Measurements from ENCODE around the gene CCDC88B. TPM values are rescaled to one million over a fixed set of nuclear protein-coding genes. Genes with fewer than 3 reads are reported as not detected.
A peak's percentile ranks its signal among the peaks of the same experiment; 100 is the strongest.

CCDC88B gene
- total RNA-seq, 1 experiment from 2014 or later: 7.6 TPM

DNA sequence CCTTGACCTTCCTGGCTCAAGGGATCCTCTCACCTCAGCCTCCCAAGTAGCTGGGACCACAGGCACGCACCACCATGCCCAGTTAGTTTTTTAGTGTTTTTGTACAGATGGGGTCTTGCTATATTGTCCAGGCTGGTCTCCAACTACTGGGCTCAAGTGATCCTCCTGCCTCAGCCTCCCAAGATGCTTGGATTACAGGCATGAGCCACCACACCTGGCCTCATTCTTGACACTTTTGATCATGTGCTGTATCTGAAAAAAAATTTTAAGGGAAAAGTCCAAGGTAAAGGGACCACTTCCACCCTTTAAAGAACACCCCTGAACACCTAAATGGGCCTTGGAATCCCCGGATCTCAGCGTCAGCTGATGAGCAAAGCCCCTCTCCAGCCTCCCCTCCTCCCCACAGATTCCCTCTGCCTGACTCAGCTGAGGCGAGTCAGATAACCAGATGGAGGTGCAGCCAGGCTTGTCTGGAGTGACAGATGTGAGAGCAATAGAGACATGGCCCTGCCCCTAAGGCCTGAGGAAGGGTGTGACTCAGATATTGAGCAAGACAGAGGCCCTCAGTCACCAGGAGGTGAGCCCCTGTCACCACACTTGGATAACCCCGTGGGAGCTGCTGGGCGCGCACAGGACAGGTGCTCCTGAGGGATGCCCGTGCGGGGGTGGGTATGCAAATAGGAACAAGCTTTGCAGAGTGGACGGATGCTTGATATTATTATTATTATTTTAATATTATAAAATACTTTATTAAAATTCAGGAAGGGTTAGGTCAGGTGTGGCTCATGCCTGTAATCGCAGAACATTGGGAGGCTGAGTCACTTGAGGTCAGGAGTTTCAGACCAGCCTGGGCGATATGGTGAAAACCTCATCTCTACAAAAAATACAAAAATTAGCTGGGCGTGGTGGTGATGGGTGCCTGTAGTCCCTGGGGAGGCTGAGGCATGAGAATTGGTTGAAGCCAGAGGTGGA is 5.0 kb upstream of the CCDC88B start:
- BruUV-seq (replicated peaks): no TSS peak
- peaks cover 8% of the 10 kb centered on the region for H3K36me3 Mint-ChIP-seq (ENCODE audit: insufficient read depth, unreplicated experiment)
- H3K4me1 Mint-ChIP-seq (ENCODE audit: low read depth, unreplicated experiment): peaks cover 24% of the 10 kb centered on the region
- intact Hi-C loops (cut with micrococcal nuclease; ENCODE audit: unreplicated experiment): no loop called here
- peak; percentile 87 for DNase-seq
- no peaks in the 10 kb centered on the region for H3K9me3 Mint-ChIP-seq (ENCODE audit: low read depth, unreplicated experiment)
- CTCF ChIA-PET: interaction anchor here (1.3 to 1.5 kb wide), 2 partner anchors 17 to 20 kb away, joined by 7 to 17 read pairs; partner anchors contain the start of genes PRDX5 and TRMT112
- peak overlapping the region; percentile 7 for H3K4me3 Mint-ChIP-seq (ENCODE audit: low read depth, unreplicated experiment)
- H3K27me3 Mint-ChIP-seq (ENCODE audit: unreplicated experiment): no peaks in the 10 kb centered on the region
- peak overlapping the region; percentile 57 for H3K27ac Mint-ChIP-seq (ENCODE audit: unreplicated experiment)
- TF ChIP-seq, protein P1, sequence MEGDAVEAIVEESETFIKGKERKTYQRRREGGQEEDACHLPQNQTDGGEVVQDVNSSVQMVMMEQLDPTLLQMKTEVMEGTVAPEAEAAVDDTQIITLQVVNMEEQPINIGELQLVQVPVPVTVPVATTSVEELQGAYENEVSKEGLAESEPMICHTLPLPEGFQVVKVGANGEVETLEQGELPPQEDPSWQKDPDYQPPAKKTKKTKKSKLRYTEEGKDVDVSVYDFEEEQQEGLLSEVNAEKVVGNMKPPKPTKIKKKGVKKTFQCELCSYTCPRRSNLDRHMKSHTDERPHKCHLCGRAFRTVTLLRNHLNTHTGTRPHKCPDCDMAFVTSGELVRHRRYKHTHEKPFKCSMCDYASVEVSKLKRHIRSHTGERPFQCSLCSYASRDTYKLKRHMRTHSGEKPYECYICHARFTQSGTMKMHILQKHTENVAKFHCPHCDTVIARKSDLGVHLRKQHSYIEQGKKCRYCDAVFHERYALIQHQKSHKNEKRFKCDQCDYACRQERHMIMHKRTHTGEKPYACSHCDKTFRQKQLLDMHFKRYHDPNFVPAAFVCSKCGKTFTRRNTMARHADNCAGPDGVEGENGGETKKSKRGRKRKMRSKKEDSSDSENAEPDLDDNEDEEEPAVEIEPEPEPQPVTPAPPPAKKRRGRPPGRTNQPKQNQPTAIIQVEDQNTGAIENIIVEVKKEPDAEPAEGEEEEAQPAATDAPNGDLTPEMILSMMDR (IDR thresholded peaks at IDR 0.05; ENCODE audit: unreplicated experiment): no peak

DNA sequence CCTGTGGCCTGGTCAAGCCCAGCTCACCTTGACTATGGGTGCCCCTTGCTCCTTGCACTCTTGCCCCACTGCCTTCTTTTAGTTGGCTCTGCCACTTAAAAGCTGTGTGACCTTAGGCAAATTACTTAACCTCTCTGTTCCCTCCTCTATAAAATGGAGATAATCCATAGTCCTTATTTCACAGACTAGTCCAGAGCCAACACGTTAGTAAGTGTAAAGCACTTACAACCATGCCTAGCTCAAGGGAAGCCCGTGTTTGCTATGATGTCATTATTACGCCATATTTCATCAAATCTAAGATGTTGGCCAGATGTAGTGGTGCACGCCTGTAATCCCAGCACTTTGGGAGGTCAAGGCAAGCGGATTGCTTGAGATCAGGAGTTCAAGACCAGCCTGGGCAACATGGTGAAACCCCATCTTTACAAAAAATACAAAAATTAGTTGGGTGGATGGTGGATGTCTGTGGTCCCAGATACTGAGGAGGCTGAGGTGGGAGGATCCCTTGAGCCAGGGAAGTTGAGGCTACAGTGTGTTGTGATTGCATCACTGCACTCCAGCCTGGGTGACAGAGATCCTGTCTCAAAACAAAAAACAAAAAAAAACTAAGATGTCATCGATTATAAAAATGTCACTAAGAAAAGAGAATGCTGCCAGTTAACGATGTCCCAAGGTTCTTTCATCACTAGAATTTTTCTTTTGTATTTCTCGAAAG is 2.3 kb upstream of the CCDC88B start:
- intact Hi-C loops (cut with micrococcal nuclease; ENCODE audit: unreplicated experiment): no loop called here
- BruUV-seq (replicated peaks): no TSS peak
- H3K36me3 Mint-ChIP-seq (ENCODE audit: insufficient read depth, unreplicated experiment): peaks cover 8% of the 10 kb centered on the region

DNA sequence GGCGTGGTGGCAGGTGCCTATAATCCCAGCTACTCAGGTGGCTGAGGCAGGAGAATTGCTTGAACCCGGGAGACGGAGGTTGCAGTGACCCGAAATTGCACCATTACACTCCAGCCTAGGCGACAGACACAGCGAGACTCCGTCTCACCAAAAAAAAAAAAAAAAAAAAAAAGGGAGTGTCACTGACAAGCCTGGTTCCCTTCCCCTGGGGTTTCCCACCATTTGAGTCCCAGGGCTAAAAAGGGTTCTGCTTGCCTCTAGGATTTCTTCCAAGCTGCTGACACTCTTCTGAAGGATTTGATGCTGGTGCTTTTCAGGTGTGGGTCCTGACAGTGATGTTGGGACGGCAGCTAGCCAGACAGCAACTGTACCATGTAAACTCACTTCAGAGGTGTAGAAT is 1.3 kb upstream of the CCDC88B start:
- Mint-ChIP-seq H3K9me3 (ENCODE audit: low read depth, unreplicated experiment) (no peaks in the 10 kb centered on the region), H3K27me3 (ENCODE audit: unreplicated experiment) (no peaks in the 10 kb centered on the region), H3K36me3 (ENCODE audit: insufficient read depth, unreplicated experiment) (peaks cover 8% of the 10 kb centered on the region), H3K27ac (ENCODE audit: unreplicated experiment) (no peak overlapping the region), H3K4me1 (ENCODE audit: low read depth, unreplicated experiment) (peaks cover 14% of the 10 kb centered on the region), H3K4me3 (ENCODE audit: low read depth, unreplicated experiment) (no peak overlapping the region)
- CTCF ChIA-PET: interaction anchor here (0.7 kb wide), 1 partner anchor 21 kb away, joined by 3 read pairs; the partner anchor contains the start of gene PRDX5
- TF ChIP-seq, protein P1 (IDR thresholded peaks at IDR 0.05; ENCODE audit: unreplicated experiment): no peak
- intact Hi-C loops (cut with micrococcal nuclease; ENCODE audit: unreplicated experiment): no loop called here
- BruUV-seq (replicated peaks): no TSS peak
- DNase-seq: no peak

More for the DNA sequence above, 2.3 kb upstream of the CCDC88B start:
- Mint-ChIP-seq H3K27ac (ENCODE audit: unreplicated experiment) (no peak overlapping the region), H3K9me3 (ENCODE audit: low read depth, unreplicated experiment) (no peaks in the 10 kb centered on the region), H3K27me3 (ENCODE audit: unreplicated experiment) (no peaks in the 10 kb centered on the region), H3K4me1 (ENCODE audit: low read depth, unreplicated experiment) (peaks cover 14% of the 10 kb centered on the region), H3K4me3 (ENCODE audit: low read depth, unreplicated experiment) (no peak overlapping the region)
- DNase-seq: no peak
- TF ChIP-seq, protein P1 (IDR thresholded peaks at IDR 0.05; ENCODE audit: unreplicated experiment): no peak
- CTCF ChIA-PET: interaction anchor here (0.7 to 0.8 kb wide), 2 partner anchors 17 to 20 kb away, joined by 3 to 7 read pairs; partner anchors contain the start of gene PRDX5

DNA sequence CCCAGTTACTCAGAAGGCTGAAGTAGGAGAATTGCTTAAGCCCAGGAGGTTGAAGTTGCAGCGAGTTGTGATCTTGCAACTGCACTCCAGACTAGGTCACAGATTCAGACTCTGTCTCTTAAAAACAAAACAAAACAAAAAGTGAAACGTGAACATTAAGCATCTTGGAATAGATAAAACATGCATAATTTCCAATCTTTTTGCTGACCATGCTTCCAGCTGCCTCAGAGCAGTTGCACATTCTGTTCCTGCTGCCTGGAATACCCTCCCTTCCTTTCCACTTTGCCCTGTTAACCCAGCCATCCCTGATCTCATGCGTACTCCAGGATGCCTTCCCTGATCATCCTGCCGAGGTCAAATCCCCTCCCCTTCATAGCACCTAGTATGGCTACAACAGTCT is 718 bp upstream of the CCDC88B start:
- no peaks in the 10 kb centered on the region for H3K9me3 Mint-ChIP-seq (ENCODE audit: low read depth, unreplicated experiment)
- H3K36me3 Mint-ChIP-seq (ENCODE audit: insufficient read depth, unreplicated experiment): peaks cover 8% of the 10 kb centered on the region
- H3K27me3 Mint-ChIP-seq (ENCODE audit: unreplicated experiment): no peaks in the 10 kb centered on the region
- no peak overlapping the region for H3K4me3 Mint-ChIP-seq (ENCODE audit: low read depth, unreplicated experiment)
- CTCF ChIA-PET: no interaction called here
- TF ChIP-seq, protein P1 (IDR thresholded peaks at IDR 0.05; ENCODE audit: unreplicated experiment): no peak
- no peak for DNase-seq
- intact Hi-C loops (cut with micrococcal nuclease; ENCODE audit: unreplicated experiment): no loop called here
- no TSS peak for BruUV-seq (replicated peaks)
- H3K27ac Mint-ChIP-seq (ENCODE audit: unreplicated experiment): no peak overlapping the region
- peaks cover 14% of the 10 kb centered on the region for H3K4me1 Mint-ChIP-seq (ENCODE audit: low read depth, unreplicated experiment)

All from Calu3 (cell line).